Glomerular endothelial cell (primary cell): ENCODE data around the gene MINDY1. TPM values are rescaled to one million over a fixed set of nuclear protein-coding genes. Genes with fewer than 3 reads are reported as not detected.

Source experiments
- DNase-seq: peaks from one replicate; pipeline ENCODE4 v3.0.0-alpha.2; 2011; ENCODE audit warnings: low read depth, low spot score; ENCODE audit errors: extremely low read depth
- total RNA-seq: library from RNA; depleted of rRNA; stranded (reverse); fragments of >200 nt; gene quantifications from 2 replicates; pipeline ENCODE4 v1.2.3, GENCODE V29; 2015

MINDY1 gene, protein sequence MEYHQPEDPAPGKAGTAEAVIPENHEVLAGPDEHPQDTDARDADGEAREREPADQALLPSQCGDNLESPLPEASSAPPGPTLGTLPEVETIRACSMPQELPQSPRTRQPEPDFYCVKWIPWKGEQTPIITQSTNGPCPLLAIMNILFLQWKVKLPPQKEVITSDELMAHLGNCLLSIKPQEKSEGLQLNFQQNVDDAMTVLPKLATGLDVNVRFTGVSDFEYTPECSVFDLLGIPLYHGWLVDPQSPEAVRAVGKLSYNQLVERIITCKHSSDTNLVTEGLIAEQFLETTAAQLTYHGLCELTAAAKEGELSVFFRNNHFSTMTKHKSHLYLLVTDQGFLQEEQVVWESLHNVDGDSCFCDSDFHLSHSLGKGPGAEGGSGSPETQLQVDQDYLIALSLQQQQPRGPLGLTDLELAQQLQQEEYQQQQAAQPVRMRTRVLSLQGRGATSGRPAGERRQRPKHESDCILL
- 12.5 and 17.9 TPM in 2 replicates for total RNA-seq

- DNase-seq: no peak
Observed at GRCh38 chr1:151006327-151007052, at the start of gene MINDY1. Gene MINDY1 (minus strand): TSS chr1:151006902. CDS start chr1:151002617, 4,285 bp downstream.

- no peak for DNase-seq
Observed at GRCh38 chr1:151056149-151056548, 49.4 kb upstream of the MINDY1 start.

DNA sequence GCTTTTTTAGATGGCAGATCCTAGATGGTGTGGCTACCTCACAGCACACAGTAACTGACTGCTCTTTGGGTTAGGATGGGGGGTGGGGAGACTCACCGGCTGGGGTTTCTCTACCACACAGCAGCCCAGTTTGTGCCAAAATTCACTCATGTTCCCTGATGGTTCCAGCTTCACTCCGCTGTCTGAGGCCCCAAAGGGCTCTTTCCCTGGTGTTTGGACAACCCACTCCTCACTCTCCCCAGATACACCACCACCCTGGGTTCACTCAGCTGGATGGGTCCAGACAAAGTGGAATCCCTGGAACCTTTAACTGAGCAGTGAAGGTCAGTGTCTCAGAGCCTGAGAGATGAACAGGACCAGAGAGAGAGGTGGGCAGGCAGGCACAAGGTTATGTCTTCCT lies 48.9 kb upstream of the MINDY1 start:
- no peak for DNase-seq

- no peak for DNase-seq
Observed at GRCh38 chr1:151054971-151055547, 48.4 kb upstream of the MINDY1 start.

DNA sequence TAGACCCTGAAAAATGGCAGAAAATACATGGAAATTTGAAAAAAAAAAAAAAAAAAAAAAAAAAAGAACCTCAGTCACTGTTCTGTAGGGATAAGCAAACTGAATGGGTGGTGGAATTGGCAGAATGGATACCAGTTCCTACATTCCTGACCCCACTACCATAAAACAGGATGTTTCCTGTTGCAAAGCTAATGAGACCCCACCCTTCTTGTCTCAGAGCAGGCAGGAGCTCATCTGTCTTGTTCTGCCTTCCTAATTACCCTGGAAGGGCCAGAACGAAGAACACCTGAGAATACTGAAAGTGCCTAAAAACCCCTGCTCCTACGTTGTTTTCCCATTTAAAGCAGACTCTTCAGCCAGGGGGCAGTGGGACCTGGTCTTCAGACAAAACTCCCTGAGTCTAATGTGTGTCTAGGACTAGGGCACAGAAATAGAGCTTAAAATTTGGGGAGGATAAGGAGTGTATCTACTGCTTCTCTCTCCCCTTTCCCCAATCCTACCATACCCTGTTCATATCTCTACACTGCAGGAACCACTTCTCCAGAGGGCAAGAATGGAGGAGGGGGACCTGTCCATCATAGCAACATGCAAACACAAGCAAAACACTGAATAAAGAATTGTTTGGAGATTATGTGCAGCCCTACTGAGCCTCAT lies 44.8 kb upstream of the MINDY1 start:
- no peak for DNase-seq

- no peak for DNase-seq
Observed at GRCh38 chr1:151050051-151050688, 43.5 kb upstream of the MINDY1 start.

DNA sequence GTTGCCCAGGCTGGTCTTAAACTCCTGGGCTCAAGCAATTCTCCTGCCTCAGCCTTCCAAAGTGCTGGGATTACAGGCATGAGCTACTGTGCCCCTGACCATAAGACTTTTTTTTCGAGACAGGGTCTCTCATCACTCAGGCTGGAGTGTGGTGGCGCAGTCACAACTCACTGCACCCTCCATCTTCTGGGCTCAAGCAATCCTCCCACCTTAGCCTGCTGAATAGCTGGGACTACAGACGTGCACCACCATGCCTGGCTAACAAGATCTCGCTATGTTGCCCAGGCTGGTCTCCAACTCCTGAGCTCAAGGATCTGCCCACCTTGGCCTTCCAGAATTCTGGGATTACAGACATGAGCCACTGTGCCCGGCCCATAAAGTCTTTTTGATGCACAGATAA lies 42.8 kb upstream of the MINDY1 start:
- DNase-seq: no peak

- DNase-seq: no peak
Observed at GRCh38 chr1:151048645-151049032, 41.9 kb upstream of the MINDY1 start.

GRCh38 chr1:151047925-151048644 lies 41.4 kb upstream of the MINDY1 start:
- no peak for DNase-seq

DNA sequence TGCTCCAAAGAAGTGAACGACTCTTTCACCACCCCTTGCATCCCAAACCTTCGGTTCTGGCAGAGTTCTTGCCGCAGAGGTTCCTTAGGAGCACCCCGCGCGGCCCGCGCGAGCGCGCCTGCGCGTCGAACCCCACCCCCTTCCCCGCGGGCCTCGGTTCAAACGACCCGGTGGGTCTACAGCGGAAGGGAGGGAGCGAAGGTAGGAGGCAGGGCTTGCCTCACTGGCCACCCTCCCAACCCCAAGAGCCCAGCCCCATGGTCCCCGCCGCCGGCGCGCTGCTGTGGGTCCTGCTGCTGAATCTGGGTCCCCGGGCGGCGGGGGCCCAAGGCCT lies 40.9 kb upstream of the MINDY1 start, which contains the start of gene C1orf56:
Gene C1orf56, plus strand, starts transcription at position 161 of the 334 bp plus-strand sequence. Its CDS starts 97 bp downstream, at position 258.
- DNase-seq: no peak

GRCh38 chr1:151043163-151043562 lies 36.5 kb upstream of the MINDY1 start:
- DNase-seq: no peak

DNA sequence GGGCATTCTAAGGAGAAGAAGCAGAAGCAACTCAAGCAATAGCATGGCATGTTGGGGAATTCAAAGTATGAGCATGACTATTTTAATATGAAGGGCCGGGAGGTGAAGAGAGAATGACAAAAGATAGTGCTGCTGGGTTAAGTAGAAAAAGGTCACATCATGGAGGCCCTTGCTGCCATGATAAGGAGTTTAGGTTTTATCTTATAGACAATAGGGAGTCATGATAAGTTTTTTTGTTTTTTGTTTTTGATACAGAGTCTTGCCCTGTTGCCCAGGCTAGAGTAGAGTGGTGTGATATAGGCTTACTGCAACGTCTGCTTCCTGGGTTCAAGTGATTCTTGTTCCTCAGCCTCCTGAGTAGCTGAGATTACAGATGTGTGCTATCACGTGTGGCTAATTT lies 32.8 kb upstream of the MINDY1 start:
- DNase-seq: no peak

GRCh38 chr1:151037032-151037431 lies 30.3 kb upstream of the MINDY1 start:
- no peak for DNase-seq

GRCh38 chr1:151036356-151036755 lies 29.7 kb upstream of the MINDY1 start, which contains the start of gene BNIPL:
Gene BNIPL (plus strand): TSS chr1:151036586. CDS start chr1:151036726, 140 bp downstream.
- no peak for DNase-seq

DNA sequence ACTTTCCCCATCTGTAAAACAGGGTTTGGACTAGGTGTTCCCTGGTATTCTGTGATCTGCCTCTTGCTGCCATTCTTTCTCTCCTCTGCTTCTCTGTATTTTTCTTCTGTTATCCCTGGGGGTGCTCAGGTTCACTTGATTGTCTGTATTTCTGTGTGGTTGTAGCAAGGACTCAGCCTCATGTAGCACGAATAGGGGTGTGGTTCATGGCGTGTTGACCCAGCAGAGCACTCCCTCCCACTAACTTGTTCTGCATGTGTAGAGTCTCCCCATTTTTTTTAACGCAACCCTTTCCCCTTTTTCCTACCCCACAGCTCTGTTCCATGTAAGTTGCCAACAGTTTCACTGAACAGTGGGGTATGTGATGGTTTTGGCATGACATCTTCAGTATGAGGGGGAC lies 28.5 kb upstream of the MINDY1 start:
- no peak for DNase-seq

GRCh38 chr1:151032164-151032563 lies 25.5 kb upstream of the MINDY1 start:
- DNase-seq: no peak

- no peak for DNase-seq
Observed at GRCh38 chr1:151026460-151026859, 19.8 kb upstream of the MINDY1 start.

DNA sequence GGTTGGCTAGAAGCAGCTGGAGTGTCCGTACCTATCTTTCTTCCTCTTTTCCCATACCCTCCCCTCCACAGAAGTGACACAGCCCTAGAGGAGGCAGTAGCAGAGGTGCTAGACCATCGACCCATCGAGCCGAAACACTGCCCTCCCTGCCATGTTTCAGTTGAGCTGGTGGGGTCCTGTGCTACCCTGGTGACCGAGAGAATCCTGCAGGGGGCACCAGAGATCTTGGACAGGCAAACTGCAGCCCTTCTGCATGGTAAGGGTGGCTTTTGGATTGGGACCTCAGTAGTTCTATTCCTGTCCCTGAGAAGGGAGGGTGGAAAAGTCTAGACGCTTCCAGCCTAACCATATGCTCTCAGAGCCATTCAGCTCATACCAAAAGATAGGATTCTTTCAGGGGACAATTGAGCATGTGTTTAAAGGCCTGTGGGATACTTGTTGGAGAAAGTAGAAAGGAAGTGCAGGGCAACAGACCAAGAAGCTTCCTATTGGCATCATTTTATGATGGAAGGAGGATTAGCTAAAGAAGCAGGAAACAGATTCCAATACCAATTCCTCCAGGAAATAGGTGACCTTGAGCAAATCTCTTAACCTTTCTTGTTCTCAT lies 17.9 kb upstream of the MINDY1 start:
- no peak for DNase-seq

- DNase-seq: no peak
Observed at GRCh38 chr1:151013518-151013917, 6.8 kb upstream of the MINDY1 start.
